Measurements from ENCODE around the gene FOXI3.
"Not testable (repeated sequence)": the region's sequence is repeated elsewhere in the genome, so short reads cannot be mapped to it uniquely, and the experiment has no call there.

Gene FOXI3

DNA sequence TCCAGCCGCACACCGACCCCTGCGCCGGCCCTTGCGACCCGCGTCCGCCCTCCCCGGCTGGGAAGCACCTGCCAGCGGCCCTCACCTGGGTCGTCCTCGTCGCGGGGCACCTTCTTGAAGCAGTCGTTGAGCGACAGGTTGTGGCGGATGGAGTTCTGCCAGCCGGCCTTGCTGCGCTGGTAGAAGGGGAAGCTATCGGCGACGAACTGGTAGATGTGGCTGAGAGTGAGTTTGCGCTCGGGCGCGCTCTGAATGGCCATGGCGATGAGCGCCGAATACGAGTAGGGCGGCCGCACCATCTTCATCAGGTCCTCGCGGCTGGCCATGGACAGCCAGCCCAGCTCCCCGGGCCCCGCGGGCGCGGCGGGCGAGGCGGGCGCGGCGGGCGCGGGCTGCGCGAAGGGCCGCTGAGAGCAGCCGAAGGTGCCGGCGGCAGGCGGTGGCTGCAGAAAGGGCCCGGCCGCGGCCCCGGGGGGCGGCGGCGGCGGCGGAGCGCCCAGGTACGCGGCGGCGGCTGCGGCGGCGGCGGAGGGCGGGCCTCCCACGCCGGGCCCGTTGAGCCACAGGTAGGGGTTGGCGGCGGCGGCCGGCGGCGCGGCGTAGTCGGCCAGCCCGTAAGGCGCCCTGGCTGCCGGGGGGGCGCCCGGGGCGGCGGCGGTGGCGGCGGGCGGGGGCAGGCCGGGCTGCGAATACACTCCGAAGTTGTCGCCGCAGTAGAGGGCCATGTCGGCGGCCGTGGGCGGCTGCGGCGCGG, 505 bp downstream of the FOXI3 start:
- peaks cover 73% of the 10 kb centered on the region for H3K27me3 Mint-ChIP-seq

DNA sequence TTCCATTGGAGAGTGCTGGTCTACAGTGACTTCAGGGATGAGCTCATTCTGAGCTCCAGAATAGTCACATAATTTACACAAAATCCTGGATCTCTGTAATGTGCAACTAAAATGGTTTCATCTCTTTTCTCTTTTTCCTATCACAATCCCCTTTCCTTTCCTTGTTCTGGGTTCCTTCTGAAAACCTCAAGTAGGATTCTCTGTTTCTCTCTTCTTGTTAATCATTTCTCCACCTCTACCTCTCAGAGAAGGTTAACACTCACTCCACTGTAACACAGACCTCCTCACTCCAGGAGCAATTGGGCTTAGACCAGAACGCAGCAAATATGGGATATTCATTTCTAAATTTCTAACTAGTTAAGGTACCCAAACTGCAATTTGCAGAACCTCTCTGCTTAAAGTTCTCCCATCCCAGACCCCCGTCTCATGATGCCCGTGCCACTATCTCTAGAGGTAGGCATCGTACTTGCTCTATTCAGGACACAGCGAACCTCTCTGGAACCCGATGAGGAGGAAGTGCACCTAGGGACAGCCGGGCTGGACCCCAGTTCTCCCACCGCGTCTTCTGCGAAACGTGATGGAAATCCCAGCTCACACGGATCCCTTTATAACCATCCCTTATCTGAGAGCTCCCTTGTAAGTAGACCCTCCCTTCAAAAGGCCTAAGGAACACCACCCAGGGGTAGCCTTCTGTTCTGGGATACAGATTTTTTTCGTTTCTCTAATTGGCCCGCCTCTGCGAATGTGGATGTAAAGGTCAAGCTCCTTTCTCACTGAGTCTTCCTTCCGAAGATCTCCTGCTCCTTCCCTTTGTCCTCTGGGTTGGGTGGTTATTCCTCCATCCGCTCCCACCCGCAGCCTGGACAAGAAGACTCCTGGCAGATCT, 1.3 kb downstream of the FOXI3 start:
- Mint-ChIP-seq H3K27ac (no peak overlapping the region), H3K27me3 (peaks cover 71% of the 10 kb centered on the region), H3K36me3 (ENCODE audit: low read depth) (no peaks in the 10 kb centered on the region), H3K4me1 (ENCODE audit: low read depth) (peaks cover 10% of the 10 kb centered on the region), H3K4me3 (peak overlapping the region; percentile 49), H3K9me3 (no peaks in the 10 kb centered on the region)

More for the DNA sequence above, 505 bp downstream of the FOXI3 start:
- H3K4me1 Mint-ChIP-seq (ENCODE audit: low read depth) = peaks cover 10% of the 10 kb centered on the region
- no peaks in the 10 kb centered on the region for H3K36me3 Mint-ChIP-seq (ENCODE audit: low read depth)
- no peaks in the 10 kb centered on the region for H3K9me3 Mint-ChIP-seq
- H3K27ac Mint-ChIP-seq = no peak overlapping the region
- H3K4me3 Mint-ChIP-seq = peak overlapping the region; percentile 49

DNA sequence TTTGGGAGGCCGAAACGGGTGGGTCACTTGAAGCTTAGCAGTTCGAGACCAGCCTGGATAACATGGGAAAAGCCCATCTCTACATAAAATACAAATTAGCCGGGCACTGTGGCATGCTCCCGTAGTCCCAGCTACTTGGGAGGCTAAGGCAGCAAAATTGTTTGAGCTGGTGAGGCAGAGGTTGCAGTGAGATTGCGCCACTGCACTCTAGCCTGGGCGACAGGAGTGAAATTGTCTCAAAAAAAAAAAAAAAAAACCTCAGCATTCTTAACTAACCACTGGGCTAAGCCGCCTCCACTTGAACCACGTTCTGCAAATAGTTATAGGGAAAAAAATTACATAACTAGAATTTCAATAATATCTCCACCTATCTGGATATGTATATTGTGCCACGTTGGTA, 2.3 kb downstream of the FOXI3 start:
- Mint-ChIP-seq H3K27ac (no peak overlapping the region), H3K4me1 (ENCODE audit: low read depth) (peaks cover 10% of the 10 kb centered on the region), H3K27me3 (peaks cover 69% of the 10 kb centered on the region), H3K36me3 (ENCODE audit: low read depth) (no peaks in the 10 kb centered on the region), H3K9me3 (no peaks in the 10 kb centered on the region), H3K4me3 (no peak overlapping the region)

DNA sequence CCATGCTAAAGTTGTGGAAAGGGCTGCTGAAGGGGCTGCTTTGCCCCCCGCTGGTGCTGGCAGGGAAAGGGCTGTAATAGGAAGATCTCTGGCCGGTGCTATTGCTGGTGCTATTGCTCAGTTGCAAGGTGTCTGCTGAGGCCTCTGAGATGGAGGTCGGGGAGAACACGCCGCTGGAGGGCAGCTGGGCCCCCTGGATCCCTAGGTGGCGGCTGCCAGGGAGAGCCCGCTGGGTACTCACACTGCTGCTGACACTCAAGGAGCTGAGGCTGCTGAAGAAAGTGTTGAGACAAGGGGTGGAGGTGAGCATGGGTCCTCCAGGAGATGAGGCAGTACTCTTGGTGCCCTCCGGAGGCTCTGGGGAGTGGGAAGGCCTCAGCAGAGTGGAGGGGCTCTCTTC, 4.2 kb downstream of the FOXI3 start:
- Mint-ChIP-seq H3K36me3 (ENCODE audit: low read depth) (no peaks in the 10 kb centered on the region), H3K9me3 (no peaks in the 10 kb centered on the region), H3K4me1 (ENCODE audit: low read depth) (peaks cover 10% of the 10 kb centered on the region), H3K4me3 (no peak overlapping the region), H3K27ac (no peak overlapping the region), H3K27me3 (peaks cover 61% of the 10 kb centered on the region)

DNA sequence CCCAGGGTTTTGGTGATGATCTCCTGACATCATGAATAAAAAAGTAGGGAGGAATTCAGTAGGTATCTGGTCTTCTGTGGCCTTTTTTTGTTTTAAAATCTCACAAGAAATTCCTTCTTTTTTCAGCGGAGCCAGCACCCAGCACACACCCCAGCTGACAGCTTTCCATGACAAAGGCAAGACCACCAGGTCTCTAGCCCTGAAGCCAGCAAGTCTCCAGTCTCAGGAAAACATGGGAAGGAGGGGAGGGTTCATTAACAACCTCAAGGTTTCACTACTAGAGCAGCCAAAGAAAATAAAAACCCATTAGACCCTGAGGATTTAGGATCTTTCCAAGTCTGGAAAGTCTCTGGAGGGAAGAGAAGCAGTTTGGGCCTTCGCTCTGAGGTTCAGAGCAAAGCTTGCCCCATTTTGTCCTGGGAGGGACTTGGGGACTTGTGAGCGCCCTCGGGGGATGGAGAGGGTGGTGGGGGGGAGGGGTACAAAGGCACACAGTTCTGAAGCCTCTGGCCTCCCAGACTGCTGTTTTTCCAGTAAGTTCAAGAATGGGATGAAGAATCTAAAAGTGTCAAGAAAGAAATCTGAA, 9.0 kb downstream of the FOXI3 start:
- no peak overlapping the region for H3K4me3 Mint-ChIP-seq
- H3K9me3 Mint-ChIP-seq = no peaks in the 10 kb centered on the region
- H3K36me3 Mint-ChIP-seq (ENCODE audit: low read depth) = no peaks in the 10 kb centered on the region
- H3K27ac Mint-ChIP-seq = no peak overlapping the region
- peaks cover 42% of the 10 kb centered on the region for H3K27me3 Mint-ChIP-seq
- no peaks in the 10 kb centered on the region for H3K4me1 Mint-ChIP-seq (ENCODE audit: low read depth)

DNA sequence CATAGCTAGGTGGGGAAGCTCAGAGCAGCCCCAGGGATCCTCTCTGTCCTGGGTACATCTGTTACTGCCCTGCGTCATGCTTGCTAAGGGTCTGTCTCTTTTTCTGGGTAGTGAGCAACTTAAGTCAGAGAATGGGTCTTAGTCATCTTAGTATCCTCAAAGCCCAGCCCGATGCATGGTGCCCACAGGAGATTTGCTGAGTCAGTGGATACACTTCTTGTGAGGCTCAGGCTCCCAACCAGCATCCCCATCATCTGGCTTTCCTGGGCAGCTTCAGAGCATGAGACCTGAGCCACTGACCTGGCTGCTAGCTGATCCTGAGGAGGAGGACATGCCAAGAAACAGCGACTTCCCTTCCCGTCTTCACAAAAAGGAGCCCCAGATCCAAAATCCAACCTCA, 10.0 kb downstream of the FOXI3 start:
- H3K36me3 Mint-ChIP-seq (ENCODE audit: low read depth) = no peaks in the 10 kb centered on the region
- peaks cover 32% of the 10 kb centered on the region for H3K27me3 Mint-ChIP-seq
- H3K4me1 Mint-ChIP-seq (ENCODE audit: low read depth) = no peaks in the 10 kb centered on the region
- no peaks in the 10 kb centered on the region for H3K9me3 Mint-ChIP-seq
- no peak overlapping the region for H3K27ac Mint-ChIP-seq
- no peak overlapping the region for H3K4me3 Mint-ChIP-seq

DNA sequence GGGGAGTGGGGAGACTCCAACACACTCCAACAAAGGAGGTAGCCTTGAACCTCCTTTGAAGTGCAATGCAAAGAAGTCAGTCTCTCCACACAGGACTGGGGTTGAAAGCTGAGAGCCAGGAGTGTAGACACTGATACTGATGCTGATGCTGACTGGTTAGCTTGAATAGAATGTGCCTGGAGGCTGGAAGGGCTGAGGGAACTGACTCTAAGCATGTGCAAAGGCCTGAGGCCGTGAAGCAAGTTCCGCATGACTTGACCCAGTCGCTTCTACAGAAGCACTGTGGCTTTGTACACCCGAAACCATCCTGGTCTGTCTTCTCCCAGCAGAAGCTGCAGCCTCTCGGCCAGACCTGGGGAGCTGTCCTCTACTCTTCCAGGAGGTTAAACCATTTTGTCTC, 10.4 kb downstream of the FOXI3 start:
- Mint-ChIP-seq H3K9me3 (no peaks in the 10 kb centered on the region), H3K27me3 (peaks cover 28% of the 10 kb centered on the region)

DNA sequence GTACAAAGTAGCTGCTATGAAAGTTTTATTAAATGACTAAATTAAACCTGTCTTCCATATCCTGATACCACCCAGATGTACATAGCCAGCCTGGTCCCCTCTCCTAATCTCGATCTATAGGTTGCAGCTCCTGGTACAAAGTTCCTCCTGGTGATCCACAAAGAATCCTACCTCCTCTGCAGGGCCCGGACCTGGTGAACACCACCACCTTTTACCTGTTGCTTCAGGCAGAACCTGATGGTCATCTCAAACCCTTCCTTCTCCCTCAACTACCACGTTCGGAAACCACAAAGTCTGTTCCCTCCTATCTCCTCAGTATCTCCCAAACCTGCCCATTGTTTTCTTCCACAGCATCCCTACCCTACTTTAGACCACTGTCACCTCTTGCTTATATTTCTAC, 15.5 kb downstream of the FOXI3 start:
- Mint-ChIP-seq H3K36me3 (ENCODE audit: low read depth) (no peaks in the 10 kb centered on the region), H3K4me3 (no peak overlapping the region), H3K27me3 (peaks cover 23% of the 10 kb centered on the region), H3K4me1 (ENCODE audit: low read depth) (no peaks in the 10 kb centered on the region), H3K27ac (no peak overlapping the region), H3K9me3 (no peaks in the 10 kb centered on the region)

More for the DNA sequence above, 10.4 kb downstream of the FOXI3 start:
- H3K36me3 Mint-ChIP-seq (ENCODE audit: low read depth) = no peaks in the 10 kb centered on the region
- no peaks in the 10 kb centered on the region for H3K4me1 Mint-ChIP-seq (ENCODE audit: low read depth)
- H3K27ac Mint-ChIP-seq = no peak overlapping the region
- H3K4me3 Mint-ChIP-seq = no peak overlapping the region

DNA sequence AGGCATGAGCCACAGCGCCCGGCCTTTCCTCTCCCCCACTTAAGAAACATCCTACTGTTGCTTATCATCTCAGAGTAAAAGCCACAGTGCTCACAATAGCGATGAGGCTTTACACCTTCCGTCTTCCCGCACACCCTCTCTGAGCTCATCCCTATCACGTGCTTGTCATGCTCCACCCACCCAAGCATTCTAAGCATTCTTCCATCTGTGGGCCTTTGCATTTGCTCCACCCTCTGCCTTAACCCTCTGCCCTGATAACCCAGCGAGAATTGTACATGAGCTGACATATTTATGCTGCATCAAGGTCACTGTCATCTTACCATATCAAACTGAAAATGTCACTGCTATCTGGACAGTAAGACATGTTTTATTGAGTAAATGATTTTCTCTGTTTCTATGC, 22.6 kb downstream of the FOXI3 start:
- no peak overlapping the region for H3K4me3 Mint-ChIP-seq
- peaks cover 5% of the 10 kb centered on the region for H3K9me3 Mint-ChIP-seq
- no peaks in the 10 kb centered on the region for H3K4me1 Mint-ChIP-seq (ENCODE audit: low read depth)
- H3K36me3 Mint-ChIP-seq (ENCODE audit: low read depth) = no peaks in the 10 kb centered on the region
- H3K27ac Mint-ChIP-seq = no peak overlapping the region
- no peaks in the 10 kb centered on the region for H3K27me3 Mint-ChIP-seq

DNA sequence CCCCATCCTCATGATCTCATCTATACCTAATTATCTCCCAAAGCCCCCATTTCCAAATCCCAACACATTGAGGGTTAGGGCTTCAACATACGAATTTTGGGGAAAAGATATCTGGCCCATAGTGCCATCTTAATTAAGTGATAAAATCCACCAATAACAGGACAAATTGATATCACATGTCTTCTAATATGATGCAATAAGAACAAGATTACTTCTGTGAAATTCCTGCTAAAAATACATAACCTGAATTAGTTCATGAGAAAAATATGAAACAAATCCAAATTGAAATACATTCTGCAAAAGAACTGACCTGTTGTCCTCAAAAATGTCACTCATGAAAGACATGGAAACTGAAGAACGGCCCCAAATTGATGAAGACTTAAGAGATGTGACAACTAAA, 28.8 kb downstream of the FOXI3 start:
- Mint-ChIP-seq H3K9me3 (no peaks in the 10 kb centered on the region), H3K4me3 (no peak overlapping the region), H3K4me1 (ENCODE audit: low read depth) (no peaks in the 10 kb centered on the region), H3K27me3 (peaks cover 13% of the 10 kb centered on the region), H3K36me3 (ENCODE audit: low read depth) (no peaks in the 10 kb centered on the region), H3K27ac (no peak overlapping the region)

DNA sequence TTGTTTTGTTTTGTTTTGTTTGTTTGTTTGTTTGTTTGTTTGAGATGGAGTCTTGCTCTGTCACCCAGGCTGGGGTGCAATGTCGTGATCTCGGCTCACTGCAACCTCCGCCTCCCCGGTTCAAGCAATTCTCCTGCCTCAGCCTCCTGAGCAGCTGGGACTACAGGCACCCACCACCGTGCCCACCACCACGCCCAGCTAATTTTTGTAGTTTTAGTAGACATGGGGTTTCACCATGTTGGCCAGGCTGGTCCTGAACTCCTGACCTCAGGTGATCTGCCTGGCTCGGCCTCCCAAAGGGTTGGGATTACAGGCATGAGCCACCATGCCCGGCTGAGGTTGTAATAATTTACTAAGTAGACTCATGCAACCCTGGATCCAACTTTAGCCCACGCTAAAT, 33.4 kb downstream of the FOXI3 start:
- not testable (repeated sequence) for H3K4me3 Mint-ChIP-seq; H3K27ac Mint-ChIP-seq; H3K4me1 Mint-ChIP-seq (ENCODE audit: low read depth); H3K36me3 Mint-ChIP-seq (ENCODE audit: low read depth); H3K9me3 Mint-ChIP-seq
- peaks cover 23% of the 10 kb centered on the region for H3K27me3 Mint-ChIP-seq

DNA sequence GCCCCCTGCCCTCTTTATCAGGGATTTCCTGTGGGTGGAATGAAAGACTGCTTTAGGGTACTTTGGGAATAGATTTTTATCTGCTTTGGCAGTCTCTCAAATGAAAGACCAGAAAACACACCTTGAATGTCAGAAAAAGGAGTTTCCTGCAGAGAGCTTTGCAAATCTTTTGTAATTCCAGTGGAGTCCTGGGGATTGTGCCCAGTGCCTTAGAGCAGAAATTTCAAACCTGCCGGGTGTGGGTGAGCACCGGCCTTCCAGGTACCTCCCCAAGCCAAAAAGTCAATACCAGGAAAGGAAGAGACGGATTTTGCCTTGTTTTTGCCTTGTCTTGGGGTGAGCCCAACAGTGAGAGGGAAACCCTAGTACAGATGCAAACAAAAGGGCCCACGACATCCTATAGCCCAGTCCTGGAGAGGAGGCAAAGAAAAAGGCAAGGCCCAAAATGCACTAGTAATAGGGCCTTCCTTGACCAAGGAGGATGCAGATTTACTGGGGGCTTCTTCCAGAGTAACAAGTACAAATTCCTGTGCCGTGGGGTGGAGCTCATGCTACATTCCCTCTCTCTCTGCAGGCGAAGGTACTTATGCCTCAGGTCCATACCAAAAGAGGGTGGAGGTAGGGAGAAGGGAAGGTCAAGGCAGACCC, 36.4 kb downstream of the FOXI3 start:
- Mint-ChIP-seq H3K27ac (no peak overlapping the region), H3K4me3 (no peak overlapping the region), H3K36me3 (ENCODE audit: low read depth) (no peaks in the 10 kb centered on the region), H3K9me3 (no peaks in the 10 kb centered on the region), H3K27me3 (peaks cover 21% of the 10 kb centered on the region), H3K4me1 (ENCODE audit: low read depth) (no peaks in the 10 kb centered on the region)

DNA sequence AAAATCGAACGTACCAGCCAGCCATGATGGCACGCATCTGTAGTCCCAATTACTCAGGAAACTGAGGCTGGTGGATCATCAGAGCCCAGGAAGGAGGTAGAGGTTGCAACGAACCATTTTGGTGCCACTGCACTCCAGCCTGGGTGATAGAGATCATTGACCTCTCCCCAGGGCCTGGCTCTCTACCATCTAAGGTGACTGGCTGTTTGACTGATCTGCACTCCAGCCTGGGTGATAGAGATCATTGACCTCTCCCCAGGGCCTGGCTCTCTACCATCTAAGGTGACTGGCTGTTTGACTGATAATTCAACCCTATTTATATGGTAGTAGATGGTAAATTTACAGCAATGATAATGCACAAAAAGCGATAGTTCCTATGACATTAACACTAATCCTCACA, 43.6 kb downstream of the FOXI3 start:
- not testable (repeated sequence) for H3K9me3 Mint-ChIP-seq; H3K27me3 Mint-ChIP-seq; H3K27ac Mint-ChIP-seq; H3K36me3 Mint-ChIP-seq (ENCODE audit: low read depth); H3K4me1 Mint-ChIP-seq (ENCODE audit: low read depth); H3K4me3 Mint-ChIP-seq

DNA sequence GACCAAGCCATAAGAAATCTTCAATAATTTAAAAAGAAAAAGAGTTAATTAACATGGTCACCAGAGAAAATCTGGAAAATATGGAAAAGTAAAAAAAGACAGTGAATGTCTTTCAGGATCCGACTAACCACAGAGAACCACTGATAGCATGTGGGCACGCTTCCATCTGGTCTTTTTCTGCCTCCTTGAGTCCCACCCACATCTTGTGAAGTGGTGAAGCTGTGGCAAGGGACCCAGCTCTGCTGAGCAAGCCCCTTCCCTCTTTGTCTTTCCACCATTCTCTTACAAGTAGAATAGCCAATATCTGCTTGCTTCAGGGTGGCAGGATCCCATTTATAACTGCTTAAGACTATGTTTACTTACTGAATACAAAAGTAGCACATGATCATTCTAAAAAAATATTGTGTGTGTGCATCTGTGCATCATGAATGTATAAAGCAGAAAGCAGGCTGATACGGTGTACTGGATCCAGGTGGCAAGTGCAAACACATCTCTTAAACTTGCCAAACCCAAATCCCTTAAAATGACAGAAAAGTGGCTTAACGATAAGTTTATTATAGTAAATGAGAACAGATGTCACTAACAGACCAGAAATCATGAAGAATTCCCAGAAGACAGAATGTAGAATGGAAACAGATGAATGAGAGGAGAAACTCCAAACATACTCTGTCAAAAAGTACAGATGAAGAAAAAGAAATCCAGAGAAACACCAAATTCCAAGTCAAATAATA, 52.3 kb downstream of the FOXI3 start:
- Mint-ChIP-seq H3K36me3 (ENCODE audit: low read depth) (no peaks in the 10 kb centered on the region), H3K27ac (no peak overlapping the region), H3K4me1 (ENCODE audit: low read depth) (no peaks in the 10 kb centered on the region), H3K27me3 (peaks cover 27% of the 10 kb centered on the region), H3K9me3 (no peaks in the 10 kb centered on the region), H3K4me3 (no peak overlapping the region)

Measured in stimulated activated naive CD8-positive, alpha-beta T cell treated with anti-CD3 and anti-CD28 coated beads, Interleukin-15, Interleukin-2, amounts not matched to agents 100 ng/mL and 50 ng/mL, for 24 hours (primary cell).